ENCODE results near the gene CLNK. TPM values are rescaled to one million over a fixed set of nuclear protein-coding genes. Genes with fewer than 3 reads are reported as not detected.

Gene CLNK
- total and polyA plus RNA-seq, 2 of the 8 experiments (the other 6 are each of a cell fraction or from before 2014, with no cell fraction given) = not detected

GRCh38 chr4:10492464-10492863 lies 192.1 kb downstream of the CLNK start (continued):
- TF ChIP-seq CHD7 (IDR thresholded peaks at IDR 0.05; ENCODE audit: insufficient replicate concordance, low read length) = no peak
